NCI-H1417 treated with DMSO at 0.1 percent for 48 hours (cell line): ENCODE measurements around the gene AEBP1.

Experiments used
- DNase-seq: peaks from one replicate; lab custom pipeline; 2025; lab: John Stamatoyannopoulos, UW

AEBP1 gene

DNA sequence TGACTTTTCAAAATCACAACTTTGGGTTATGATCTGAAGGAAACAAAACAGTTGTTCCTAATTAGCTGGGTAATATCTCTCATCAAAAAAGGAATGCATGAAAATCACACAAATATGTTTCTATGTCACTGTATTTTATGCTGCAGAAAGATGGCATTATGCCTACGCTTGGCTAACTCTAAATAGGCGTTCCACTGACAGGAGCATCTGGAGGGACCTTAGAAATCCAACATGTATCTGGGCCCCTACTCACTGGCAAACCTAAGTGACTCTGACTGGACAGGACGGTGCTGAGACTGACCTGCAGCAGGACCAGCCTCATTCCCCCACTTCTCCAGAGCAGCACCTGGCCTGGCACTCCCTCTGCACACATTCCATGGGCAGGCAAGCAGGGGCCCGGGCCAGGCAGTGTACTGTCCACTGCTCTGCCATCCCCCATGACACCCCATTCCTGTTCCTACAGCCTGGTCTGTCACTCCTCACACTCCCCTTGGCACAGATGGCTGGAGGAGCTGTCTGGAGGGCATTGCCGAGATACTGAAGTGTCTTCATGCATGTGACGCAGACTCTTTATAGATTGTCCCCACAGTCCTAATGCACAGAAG is 39.6 kb downstream of the AEBP1 start:
- DNase-seq = no peak

- no peak for DNase-seq
Measured at GRCh38 chr7:44144426-44144967, 40.4 kb downstream of the AEBP1 start.

DNA sequence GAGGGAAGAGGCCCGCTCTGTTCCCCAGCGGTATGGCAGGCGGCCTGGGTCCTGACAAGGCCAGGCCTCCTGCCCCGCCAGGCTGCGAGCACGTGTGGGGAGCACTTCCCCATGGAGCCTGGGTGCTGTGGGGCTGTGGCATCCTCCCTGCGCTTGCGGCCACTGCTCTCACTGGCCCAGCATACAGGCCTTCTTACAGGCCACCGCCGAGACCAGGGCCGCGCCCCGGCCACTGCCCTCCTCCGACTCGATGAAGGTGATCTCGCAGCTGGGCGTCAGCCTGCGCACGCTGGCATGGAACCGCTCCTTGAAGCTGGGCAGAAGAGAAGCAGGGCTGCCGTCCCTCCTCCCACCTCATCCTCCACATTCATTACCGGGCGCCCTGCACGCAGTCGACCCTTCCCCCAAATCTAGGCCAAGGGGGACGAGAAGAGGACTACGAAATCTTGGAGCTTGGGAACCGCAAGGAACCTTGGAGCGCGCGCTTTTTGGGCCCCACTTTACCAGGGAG is 40.9 kb downstream of the AEBP1 start:
- no peak for DNase-seq

DNA sequence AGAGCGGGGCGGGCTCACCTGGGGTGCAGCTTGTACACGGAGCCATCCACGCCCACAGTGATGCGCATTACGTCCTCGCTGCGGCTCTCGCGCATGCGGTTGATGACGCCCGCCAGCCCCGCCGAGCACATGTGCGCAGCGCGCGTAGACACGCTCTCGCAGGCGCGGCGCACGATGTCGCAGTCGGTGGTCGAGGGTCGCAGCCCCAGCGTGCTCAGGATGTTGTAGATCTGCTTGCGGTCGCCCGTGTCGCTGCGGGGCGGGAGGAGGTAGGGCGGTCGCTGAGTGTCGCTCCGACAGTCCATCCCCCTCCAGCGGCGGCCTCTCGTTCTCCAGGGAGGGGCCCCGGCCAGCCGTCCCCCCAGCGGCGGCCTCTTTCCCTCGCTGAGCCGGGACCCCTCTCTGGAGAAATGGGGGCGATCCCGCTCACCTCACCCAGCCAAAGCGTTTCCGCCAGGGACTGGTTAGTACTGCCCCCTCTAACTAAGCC is 41.4 kb downstream of the AEBP1 start:
- no peak for DNase-seq

DNA sequence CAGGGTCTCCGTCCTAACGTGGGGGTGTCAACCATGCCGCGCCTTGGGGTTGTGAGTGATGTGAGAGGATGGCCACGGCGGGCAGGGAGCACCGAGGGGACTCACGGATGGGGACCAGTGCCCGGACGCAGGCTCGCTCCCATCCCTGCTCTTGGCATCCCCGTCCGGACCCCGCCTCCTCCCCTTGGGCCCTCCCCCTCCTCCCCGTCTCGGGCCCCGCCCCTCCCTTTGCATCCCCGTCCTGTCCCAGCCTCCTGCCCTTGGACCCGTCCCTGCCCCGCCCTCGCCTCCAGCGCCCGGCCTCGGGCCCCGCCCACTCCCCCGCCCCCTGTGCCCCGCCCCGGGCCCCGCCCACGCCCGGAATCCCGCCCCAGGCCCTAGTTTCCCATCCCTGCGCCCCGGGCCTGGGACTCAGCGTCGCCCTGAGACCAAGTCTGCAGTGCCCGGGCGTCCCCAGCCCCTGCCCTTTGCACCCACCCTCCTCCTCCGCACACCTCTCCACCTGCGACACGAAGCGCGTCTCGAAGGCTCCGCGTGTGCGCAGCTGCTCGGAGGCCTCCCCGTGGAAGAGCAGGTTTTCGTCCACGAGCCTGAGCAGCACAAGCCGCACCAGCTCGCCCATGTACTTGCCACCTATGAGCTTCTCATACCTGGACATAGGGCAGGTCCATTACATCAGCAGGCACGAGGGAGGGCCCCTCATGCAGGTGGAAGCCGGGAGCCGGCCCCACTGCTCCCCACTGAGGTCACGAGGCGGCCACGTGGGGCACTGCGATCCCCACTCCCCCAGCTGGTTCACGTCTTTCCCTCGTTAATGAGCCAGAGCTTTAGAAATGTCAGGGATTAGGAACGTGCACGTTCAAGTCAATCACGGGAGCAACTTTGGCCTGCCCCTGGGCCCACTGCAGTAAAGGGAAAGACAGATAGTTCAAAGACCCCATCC is 42.1 kb downstream of the AEBP1 start:
- no peak for DNase-seq

- DNase-seq = no peak
Measured at GRCh38 chr7:44147026-44147991, 43.2 kb downstream of the AEBP1 start.

DNA sequence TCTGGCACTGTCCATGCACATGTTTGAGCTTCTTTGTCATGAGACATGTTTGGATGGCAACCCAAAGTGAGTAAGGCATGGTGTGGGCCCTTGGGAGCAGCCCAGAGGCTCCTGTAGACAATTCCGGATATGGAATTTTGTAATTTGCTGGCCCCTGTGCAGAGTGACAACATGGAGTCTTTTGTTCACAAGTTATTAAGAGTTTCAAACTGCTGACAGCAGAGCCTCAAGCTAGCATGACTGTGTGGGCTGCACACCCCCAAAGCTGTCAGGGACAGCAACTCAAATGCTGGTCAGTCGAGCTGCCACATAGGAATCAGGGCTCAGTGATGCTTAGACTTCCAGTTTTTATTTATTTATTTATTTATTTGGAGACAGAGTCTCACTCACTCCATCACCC is 44.0 kb downstream of the AEBP1 start:
- DNase-seq = no peak

DNA sequence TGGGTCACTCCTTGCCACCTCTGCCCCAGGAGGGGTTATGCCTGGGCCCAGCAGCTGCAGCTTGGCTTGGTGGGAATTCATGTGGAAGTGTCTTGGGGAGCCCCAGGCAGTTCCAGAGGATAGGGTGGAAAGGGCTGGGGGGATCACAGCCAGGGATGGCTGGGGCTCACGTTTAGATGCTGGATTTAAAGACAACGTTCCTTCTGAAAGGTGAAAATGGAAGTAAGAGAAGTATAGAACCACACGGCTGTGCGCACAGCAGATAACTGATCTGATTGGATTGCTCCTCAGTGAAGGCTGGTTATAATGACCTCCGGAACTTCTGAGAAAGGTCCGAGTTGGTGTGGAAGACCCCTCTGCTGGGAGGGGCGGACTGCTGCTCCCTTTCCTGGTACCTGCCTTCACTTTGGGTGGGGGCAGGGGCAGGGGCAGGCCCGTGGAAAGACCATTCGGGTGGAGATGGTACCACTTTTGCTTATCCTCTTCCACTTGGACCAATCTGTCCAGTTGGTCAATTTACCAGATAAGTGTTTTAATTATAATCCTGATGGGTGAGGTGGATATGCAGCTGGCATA is 44.9 kb downstream of the AEBP1 start:
- DNase-seq = no peak

GRCh38 chr7:44149571-44150465 is 45.7 kb downstream of the AEBP1 start:
- no peak for DNase-seq

- no peak for DNase-seq
Measured at GRCh38 chr7:44150466-44150832, 46.3 kb downstream of the AEBP1 start.

DNA sequence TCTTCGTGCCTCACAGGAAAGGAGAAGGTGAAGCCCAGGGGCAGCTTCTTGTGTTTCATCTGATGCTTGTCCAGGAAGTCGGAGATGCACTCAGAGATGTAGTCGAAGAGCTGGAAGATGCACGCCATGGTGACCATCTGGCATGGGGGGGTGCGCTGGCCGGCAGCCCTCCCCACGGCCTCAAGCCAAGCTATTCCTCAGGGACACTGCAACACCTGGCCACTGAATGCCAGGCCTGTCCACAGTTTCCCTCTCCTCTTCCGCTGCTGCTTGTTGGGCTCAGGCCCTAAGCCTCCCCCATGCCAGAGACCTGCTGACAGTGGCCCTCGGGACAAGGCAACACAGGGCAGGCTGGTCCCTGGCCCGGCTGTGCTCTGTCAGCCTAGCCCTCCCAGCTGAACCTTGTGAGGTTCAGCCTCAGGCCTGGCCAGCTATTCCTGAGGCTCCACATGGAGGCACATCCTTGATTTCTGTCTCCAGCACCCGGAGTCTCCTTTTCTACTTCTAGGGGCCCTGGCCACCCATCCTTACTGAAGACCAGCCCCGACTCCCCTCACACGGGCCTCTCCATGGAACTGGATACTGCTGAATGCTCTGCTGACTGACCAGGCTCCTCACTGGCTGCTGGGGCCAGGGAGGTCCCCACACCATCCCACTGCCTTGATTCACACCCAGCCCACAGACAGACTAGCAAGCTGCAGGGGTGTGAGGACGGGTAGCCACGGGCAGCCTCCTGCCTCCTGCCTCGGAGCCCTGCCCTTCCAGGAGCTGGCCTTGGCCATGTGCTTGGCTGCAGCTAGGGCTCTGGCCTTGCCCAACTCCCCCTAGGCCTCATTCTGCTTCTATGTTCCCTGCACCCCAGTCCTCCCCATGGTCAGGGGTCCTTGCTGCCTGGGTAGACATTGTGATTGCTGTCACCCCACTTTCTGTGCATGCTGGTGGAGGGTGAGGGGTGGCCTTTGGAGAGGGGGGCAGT is 47.1 kb downstream of the AEBP1 start:
- DNase-seq = no peak

DNA sequence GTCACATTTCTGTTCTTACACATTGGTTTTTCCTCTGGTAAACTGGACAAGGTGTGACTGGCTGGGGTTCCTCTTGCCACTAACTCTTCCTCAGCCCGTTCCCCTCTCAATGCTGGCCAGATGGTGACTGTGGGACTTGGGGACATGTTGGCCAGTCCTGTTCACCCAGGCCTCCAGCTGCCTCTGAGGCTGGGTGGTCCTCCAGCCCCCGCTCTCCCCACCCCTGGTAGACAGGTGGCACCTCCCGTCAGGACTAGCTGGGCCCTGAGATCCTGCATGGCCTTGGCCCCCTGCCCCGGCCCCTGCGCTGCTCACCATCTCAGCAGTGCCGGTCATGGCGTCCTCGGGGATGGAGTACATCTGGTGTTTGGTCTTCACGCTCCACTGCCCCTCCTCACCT is 47.8 kb downstream of the AEBP1 start:
- no peak for DNase-seq

- no peak for DNase-seq
Measured at GRCh38 chr7:44152971-44153947, 49.1 kb downstream of the AEBP1 start.

DNA sequence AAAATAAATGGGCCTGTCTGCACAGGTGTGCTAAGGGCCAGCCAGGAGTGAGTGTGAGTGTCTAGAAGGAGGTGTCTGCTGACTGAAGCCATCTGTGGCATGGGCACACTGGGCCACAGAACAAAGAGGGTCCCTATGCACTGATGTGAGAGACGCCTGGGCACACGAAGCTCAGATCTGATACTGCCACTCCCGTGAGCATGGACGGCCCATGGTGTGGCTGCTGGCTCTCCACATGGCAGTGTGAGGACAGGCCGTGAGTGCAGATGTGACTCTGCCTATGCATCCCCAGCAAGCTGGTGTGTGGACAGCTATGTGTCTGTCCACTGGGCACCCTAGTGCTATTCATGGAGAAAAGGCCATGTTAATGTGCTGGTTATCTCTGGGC is 49.8 kb downstream of the AEBP1 start:
- DNase-seq = no peak

- DNase-seq = no peak
Measured at GRCh38 chr7:44154703-44155102, 50.6 kb downstream of the AEBP1 start.

- no peak for DNase-seq
Measured at GRCh38 chr7:44155191-44156185, 51.3 kb downstream of the AEBP1 start.
